Retinal pigment epithelial cell (primary cell): ENCODE data around the gene ERCC6L2.

Experiments
- DNase-seq: peaks from one replicate; pipeline ENCODE4 v3.0.0-alpha.2; 2010; ENCODE audit warnings: low read depth
- H3K4me3 ChIP-seq: 2 replicates; pipeline ENCODE4 v1.5.1; 2011; ENCODE audit warnings: mild to moderate bottlenecking, low read length, control low read depth, moderate library complexity
- TF ChIP-seq, protein P1 (sequence below): conservative IDR thresholded peaks from 2 replicates; pipeline ENCODE4 v1.5.1; 2011; ENCODE audit warnings: low read depth, low read length, control low read depth, inconsistent platforms

Gene ERCC6L2

DNA sequence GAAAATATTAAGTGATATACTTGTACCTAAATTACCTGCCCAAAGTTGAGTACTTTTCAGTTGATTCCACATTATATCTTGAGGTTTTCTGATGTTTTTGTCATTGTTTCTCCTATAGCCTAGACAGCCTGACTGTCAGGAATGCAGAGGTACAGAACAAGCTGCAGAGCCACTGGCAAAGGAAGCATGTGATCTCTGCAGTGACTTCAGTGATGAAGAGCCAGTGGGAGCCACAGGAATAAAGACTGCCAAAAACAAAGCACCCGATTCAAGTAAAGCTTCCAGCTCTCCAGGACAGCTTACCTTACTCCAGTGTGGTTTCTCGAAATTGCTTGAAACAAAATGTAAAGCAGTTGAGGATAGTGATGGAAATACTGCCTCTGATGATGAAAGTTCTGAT is 96.3 kb downstream of the ERCC6L2 start:
- TF ChIP-seq, protein P1, sequence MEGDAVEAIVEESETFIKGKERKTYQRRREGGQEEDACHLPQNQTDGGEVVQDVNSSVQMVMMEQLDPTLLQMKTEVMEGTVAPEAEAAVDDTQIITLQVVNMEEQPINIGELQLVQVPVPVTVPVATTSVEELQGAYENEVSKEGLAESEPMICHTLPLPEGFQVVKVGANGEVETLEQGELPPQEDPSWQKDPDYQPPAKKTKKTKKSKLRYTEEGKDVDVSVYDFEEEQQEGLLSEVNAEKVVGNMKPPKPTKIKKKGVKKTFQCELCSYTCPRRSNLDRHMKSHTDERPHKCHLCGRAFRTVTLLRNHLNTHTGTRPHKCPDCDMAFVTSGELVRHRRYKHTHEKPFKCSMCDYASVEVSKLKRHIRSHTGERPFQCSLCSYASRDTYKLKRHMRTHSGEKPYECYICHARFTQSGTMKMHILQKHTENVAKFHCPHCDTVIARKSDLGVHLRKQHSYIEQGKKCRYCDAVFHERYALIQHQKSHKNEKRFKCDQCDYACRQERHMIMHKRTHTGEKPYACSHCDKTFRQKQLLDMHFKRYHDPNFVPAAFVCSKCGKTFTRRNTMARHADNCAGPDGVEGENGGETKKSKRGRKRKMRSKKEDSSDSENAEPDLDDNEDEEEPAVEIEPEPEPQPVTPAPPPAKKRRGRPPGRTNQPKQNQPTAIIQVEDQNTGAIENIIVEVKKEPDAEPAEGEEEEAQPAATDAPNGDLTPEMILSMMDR: no peak
- H3K4me3 ChIP-seq: no peak overlapping the region
- DNase-seq: no peak

DNA sequence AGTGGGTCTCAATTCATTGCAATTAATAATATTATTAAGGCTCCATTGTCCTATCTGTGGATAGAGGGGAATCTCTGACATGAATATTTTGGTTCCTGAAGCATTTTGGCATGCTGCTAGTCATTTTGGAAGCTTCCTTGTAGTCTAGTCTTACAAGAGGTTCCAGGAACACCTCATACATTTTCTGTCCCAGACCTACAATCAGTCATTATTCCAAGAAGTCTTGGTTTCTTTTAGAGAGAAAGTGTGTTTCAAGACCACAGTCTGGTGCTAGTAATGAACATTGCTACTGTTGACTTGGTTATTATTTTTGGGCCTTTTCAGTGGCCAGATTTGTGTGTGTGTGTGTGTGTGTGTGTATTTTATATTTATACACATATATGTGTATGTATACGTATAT is 98.9 kb downstream of the ERCC6L2 start:
- no peak for DNase-seq
- TF ChIP-seq, protein P1: no peak
- no peak overlapping the region for H3K4me3 ChIP-seq

DNA sequence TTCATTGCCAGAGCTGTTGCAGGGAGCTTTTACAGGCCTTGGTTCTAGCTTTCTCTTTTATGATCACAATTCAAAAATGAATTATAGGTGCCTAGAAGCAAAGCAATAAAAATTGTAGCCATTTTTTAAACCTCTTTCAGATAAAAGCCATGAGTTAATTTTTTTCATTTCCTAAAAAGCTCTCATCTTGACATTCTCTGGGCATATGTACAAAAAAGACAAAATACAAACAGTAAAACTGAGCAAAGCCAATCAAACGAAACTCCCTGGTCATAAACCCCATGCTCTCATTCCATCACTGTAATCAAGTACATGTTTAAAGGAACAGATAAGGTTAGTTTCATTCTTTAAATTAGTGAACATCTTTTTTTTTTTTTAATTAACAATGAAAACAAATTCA is 101.9 kb downstream of the ERCC6L2 start:
- TF ChIP-seq, protein P1: no peak
- no peak for DNase-seq
- no peak overlapping the region for H3K4me3 ChIP-seq

DNA sequence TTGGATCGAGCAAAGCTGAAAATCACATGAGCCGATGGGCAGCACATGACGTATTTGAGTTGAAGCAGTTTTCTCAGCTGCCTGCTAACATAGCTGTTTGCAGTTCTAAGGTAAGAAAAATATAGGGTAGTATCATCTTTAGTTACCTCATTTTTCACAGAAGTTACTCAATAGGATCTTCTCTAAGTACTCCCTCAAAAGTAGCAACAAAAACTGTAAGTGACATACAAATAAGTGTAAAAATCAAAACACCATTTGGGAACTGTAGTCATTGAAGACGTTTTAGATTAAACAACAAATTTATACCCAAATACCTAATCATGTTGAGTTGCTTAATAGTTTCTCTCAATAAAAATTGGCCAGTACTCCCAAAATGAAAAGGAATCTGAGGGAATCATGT is 102.6 kb downstream of the ERCC6L2 start:
- no peak overlapping the region for H3K4me3 ChIP-seq
- TF ChIP-seq, protein P1: no peak
- DNase-seq: no peak

DNA sequence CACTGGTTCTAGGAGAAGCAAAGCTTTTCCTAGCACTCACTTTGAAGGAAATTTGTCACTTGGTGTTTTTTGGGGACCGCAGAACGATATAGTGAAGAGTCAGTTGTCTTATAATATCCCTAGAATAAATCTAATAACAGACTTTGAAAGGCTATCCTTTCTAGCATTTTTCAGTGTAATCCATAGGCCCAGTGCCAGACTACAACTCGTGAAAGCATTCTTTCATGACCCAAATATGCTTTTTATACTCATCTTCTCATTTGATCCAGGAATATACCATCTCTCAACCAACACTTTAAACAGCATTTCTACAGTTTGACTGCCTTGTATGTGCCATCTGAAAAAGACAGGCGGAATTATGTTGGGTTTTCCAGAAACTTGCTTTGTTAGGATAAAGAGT is 104.0 kb downstream of the ERCC6L2 start:
- TF ChIP-seq, protein P1: no peak
- no peak overlapping the region for H3K4me3 ChIP-seq
- no peak for DNase-seq

DNA sequence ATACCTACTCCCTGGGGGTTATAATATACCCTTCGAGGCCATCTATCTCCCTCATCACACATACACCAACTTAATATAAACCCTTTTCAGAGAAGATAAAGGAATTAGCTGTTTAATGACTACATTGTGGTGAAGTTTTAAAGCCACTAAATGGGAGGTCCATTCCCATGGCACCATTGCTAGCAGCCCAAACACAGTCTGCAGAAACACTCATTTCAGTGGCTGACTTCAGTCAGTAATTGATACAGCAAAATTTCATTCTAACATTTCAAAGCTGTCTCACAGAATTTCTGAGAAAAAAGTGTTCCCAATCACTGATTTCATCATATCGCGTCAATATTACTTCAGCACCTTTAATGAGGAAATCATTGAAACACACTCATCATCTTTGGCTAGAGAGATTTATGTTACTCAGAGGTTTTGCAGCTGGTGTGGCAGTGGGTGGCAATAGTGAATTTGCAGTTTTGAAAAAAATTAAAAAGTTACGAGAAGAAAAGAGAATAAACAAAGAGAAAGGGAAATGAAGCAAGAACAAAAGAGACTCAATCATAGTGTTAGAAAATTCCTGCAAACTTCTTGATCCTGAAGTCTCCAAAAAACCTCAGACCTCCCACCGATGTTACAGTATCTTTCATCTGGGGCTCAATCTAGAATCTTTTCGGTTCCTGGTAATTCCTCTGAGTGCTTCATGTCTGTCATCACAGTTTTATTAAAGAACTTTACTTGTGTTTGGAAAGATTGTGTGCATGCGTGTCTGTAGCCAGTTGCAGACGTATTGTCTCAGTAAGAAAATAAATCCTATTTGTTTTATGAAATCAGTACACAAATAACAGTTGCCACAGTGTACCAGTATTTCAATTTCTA is 105.0 kb downstream of the ERCC6L2 start:
- no peak for DNase-seq
- TF ChIP-seq, protein P1: no peak
- H3K4me3 ChIP-seq: no peak overlapping the region

DNA sequence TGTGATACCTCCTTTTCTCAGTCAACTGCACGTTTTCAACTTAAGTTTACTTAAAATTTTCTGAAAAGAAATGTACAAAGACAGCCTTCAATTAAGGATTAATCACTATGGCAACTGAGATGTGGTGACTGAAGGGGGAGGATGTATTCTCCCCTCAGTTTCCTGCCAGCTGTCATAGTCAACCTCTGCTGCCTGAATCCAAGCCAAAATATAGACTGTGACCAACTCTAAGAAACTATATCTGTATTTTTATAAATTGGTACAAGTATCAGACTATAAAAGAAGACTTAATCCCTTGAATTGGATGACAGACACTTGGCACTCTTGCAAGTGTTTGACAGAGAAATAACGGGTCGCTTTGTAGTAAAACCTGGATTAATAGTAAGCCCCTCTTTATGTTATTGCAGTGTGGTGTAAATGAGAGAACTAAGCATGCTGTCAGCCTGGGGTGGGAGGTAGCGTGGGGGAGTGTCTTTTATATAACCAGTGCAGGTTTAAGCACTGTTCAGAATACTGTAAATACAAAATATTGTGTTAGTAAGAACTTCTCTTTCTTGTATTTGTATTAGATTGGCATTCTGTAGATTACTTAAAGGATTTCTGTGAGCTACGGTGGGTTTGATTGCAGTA is 106.4 kb downstream of the ERCC6L2 start:
- TF ChIP-seq, protein P1: no peak
- no peak overlapping the region for H3K4me3 ChIP-seq
- DNase-seq: peak; percentile 18
